ENCODE results near the gene DNAI1.
"Not testable (repeated sequence)": the region's sequence is repeated elsewhere in the genome, so short reads cannot be mapped to it uniquely, and the experiment has no call there.

Gene DNAI1

DNA sequence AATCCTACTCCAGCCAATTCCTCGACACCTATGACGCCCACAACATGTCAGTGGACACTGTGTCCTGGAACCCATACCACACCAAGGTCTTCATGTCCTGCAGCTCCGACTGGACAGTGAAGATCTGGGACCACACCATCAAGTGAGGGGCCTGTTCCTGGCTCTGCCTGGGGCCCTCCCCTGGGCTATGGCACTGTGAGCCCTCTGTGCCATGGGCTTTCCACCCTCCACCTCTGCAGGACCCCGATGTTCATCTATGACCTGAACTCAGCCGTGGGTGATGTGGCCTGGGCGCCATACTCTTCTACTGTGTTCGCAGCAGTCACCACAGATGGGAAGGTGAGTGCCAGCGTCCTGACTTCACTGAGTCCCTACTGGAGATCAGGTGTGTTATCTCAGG lies 55.8 kb downstream of the DNAI1 start:
- DNase-seq, result no peak

- no peak for DNase-seq
These were observed 56.2 kb downstream of the DNAI1 start for GRCh38 chr9:34514816-34515215.

- no peak for DNase-seq
These were observed 57.4 kb downstream of the DNAI1 start for GRCh38 chr9:34515959-34516358.

DNA sequence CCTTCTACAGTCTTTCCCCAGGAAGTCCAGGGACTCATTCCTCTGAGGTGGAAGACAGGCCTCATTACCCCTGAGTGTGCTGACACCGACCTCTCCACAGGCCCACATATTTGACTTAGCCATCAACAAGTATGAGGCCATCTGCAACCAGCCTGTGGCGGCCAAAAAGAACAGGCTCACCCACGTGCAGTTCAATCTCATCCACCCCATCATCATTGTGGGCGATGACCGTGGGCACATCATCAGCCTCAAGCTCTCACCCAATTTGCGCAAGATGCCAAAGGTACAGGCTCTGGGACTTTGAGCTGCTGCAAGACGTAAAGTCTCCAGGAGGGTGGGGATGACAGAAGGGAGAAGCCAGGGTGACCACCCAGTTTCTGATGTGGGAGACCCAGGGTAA lies 58.6 kb downstream of the DNAI1 start:
- DNase-seq, result no peak

DNA sequence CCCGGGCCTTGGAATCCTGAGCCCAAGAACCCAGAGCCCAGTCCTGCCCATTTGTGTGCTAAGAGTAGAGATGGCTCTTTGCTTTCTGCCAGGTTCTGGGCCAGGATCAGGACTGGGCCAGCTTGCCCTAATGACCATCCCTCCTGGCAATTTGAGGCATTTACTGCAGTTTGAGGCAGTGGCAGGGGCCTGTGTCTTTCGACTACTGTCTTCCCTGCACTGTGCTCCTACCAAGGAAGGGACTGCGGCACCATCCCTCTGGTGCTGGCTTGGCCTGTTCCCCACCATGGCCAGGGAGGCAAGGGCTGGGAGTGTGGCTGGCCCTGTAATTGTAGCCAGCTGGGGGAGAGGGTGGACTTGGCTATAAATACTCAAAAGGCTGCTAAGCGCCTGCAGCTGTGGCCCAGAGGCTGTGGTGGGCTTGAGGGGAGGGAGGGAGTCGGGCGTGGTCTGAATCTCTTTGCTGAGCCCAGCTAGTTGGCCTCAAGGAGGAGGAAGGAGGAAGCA lies 59.6 kb downstream of the DNAI1 start:
- no peak for DNase-seq

DNA sequence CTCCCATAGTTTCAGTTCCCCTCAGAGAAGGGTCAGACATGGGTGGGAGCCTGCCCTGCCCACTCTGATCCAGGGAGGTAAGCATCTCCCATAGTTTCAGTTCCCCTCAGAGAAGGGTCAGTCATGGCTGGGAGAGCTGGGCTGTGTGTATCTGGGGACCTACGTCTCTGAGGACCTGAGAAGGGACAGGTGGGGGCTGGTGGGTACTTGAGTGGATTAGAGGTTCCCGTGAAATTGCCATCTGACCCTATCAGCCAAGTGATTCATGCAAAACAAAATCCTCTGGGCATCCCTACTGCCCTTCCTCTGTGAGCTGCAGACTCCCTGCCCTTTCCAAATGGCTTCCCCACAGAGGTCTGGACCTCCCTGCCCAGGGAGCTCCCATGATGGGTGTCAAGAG lies 60.3 kb downstream of the DNAI1 start:
- no peak for DNase-seq

DNA sequence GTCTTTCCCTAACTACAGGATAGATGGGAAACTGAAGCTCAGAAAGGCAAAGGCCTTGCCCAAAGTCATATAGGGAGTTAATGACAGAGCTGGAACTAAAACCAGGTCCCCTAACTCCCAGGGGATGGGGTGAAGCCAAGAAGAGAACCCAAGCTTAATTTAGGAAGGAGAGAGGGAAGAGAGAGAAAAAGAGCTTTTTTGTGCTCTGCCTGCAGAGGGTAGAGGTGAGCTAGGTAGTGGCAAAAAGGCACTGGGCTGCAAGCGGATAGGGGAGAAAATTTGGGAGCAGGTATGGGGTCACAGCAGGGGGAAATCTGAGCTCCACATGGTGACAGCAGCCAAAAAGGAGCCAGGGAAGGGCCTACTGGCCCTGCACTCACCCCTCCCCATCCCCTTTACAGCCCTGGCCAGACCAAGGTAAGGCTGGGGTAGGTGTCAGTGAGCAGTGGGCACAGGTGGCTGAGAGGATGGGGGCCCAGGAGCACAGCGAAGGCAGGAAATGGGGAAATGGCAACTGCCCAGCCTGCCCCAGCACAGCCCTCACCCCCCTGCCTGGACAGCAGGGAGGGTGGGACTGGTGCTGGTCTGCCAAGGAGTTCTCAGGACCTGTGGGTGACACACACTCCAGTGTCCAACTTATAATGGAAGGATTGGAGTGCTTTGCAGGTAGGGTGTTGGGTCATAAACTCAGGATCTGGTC lies 60.9 kb downstream of the DNAI1 start:
- no peak for DNase-seq

DNA sequence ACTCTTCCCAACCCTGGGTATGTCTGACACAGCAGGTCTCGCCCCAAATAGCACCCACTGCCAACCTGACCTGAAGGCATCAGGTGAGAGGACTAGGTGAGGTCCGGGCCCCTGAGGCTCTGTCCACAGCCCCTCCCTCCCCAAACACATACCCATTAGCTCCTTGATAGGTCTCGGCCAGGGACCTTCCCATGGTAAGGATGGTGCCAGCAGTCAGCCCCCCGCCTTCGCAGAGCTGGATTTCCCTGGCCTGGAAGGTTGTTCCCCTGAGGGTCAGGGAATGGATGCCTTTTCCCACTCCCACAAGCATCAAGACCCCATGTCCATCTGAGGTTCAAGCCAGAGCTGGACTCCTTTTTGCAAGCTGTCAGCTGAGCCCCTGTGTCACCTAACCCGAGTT lies 61.5 kb downstream of the DNAI1 start:
- no peak for DNase-seq

GRCh38 chr9:34520505-34521385 lies 62.1 kb downstream of the DNAI1 start:
- no peak for DNase-seq

DNA sequence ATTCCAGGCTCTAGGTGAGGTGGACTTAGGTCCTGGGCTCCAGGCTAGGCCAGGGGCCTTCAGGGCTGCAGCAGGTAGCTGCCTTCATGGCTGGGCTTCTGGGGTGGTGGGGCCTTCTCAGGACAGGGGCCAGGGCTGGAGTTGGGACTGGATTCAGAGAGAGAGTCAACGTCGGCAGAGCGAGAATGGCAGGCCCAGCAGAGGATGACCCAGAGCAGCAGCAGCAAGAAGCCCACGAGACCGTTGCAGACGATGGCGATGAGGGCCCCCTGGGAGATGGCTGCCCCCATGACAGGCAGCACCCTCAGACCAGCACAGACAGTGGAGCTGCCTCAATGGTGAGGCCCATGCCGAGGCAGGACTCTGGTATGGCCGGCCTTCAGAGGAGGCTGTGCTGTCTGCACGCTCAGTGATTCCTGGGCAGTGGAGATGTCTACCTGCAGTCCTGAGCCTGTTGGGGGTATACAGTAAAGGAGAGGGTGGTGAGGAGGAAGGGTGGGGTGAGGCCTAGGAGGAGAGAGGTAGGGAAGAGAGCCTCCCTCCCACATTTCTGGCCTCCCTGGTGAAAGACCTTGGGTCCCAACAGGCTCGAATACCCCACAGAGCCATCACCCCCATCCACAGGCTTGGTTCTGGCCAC lies 62.9 kb downstream of the DNAI1 start:
- DNase-seq, result no peak

- DNase-seq, result no peak
These were observed 63.7 kb downstream of the DNAI1 start for GRCh38 chr9:34522091-34522887.

DNA sequence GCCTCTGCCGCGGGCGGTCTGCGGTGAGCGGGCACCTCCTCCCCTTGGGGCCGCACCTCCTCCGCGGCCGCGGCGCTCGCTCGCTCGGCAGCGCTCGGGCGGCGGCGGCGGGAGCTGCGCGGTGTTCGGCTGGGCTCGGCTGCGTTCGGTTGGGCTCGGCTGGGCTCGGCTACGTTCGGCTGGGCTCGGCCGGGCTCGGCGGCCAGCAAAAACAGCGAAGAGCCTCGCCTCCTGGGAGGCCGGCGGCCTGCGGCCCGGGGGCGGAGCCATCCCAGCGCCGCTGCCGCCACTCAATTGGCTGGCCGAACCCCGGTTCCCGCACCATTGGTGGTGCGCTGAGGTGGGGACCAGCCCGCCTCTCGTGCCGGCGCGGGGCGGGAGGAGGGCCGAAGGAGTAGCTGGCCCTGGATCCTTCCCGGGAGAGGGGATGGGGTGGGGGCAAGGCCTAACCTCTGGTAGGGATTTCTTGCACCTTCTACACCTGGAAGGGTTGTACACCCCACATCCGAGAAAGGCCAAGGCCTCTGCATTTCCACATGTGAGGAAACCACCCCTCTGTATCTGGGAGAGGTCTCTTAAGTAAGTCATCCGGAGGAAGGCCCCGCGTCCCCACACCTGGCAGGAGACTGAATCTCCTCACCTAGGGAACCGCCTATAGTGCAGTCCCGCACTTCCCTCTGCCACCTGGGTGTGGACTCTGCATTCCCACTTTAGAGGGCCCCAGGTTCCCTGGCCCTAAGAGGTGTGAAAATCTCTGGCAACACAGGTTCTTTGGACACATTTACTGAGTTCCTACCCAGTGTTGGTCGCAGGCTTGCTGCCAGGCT lies 64.6 kb downstream of the DNAI1 start, which contains the start of gene ENHO:
ENHO (minus strand) TSS at position 20 of the 827 bp plus-strand sequence. CDS start 1,295 bp downstream, outside the sequence.
- DNase-seq, result peak; percentile 91

- no peak for DNase-seq
These were observed 65.7 kb downstream of the DNAI1 start for GRCh38 chr9:34524349-34524748.

- no peak for DNase-seq
These were observed 67.4 kb downstream of the DNAI1 start for GRCh38 chr9:34526026-34526425.

- DNase-seq, result not testable (repeated sequence)
These were observed 73.4 kb downstream of the DNAI1 start for GRCh38 chr9:34532041-34532440.

GRCh38 chr9:34536685-34537084 lies 78.1 kb downstream of the DNAI1 start:
- DNase-seq, result no peak

- DNase-seq, result no peak
These were observed 82.2 kb downstream of the DNAI1 start for GRCh38 chr9:34540827-34541226.

DNA sequence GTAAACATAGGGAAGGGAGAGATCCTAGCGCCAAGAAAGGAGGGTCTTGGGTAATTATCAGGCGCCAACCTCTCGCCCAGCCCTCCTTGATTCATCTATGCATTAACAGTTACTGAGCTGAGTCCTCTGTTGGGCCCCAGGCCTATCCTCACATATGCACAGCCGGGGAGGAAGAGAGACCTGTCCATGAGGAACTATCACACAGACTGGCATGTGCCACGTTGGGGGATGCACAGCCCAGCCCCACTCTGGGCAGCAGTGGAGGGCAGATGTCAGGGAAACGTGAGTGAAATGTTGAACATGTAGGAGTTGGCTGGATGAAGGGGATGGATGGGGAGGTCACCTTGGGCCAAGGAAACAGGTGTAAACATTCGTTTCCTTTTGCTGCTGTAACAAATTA lies 82.9 kb downstream of the DNAI1 start:
- no peak for DNase-seq

DNA sequence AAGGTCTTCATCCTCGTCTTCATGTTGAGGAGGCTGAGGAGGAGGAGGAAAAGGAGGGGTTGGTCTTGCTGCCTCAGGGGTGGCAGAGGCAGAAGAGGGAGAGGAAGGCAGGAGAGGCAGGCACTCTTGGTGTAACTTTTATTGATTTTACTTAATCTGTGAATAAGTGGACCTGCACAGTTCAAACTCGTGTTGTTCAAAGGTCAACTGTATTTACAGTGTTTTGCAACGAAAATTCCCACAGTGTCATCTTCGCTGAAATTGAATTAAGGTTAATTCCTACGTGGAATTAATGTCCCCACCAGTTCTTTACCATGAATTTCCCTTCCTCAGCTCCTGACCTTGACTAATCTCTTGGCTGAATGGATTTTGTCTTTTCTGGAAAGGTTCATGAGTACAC lies 85.4 kb downstream of the DNAI1 start:
- DNase-seq, result no peak

GRCh38 chr9:34545497-34545896 lies 86.9 kb downstream of the DNAI1 start:
- no peak for DNase-seq

DNA sequence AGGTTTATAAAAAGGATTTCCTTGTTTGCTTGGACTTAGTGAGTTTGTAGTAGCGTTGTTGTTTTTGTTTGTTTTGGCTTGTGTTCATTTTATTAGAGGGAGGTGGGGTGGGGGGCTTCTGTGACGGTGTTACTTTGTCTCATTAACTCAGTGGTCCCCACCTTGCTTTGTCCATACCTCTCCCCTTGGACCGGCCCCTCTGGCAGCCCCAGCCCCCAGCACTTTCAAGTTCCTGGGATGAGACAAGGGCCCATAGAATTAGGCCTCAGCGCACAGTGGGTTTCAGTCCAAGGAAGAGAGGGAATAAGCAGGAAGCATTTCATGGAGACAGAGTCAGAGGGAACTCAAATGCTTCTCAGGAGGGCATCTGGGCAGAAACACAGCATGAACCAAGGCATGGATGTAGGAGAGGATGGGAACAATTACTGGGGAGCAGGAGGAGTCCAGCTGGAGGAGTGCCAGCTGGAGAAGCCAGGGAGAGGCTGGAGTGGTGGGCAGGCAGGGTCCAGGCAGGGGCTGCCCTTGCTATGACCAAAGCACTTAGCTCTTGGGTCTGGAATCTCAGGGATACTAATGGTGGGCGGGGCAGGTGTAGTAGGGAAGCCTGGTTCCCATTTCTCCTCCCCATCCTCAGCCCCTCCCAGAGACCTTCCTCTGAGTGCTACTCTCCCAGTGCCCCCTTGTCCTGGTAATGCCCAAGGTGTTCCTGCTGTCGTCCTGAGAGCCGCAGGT lies 87.7 kb downstream of the DNAI1 start:
- DNase-seq, result no peak

Measured in hematopoietic multipotent progenitor cell treated with erythropoietin and hydrocortisone succinate and interleukin-3 and kit ligand, for 6 days (in vitro differentiated cells).